HG03025 (cell line): Measurements from ENCODE around the gene PMFBP1.

ENCODE experiments used
- ATAC-seq: cut with Tn5 transposase; IDR thresholded peaks from one replicate; pipeline ENCODE4 v1.9.1; 2021; ENCODE audit warnings: mild to moderate bottlenecking, moderate library complexity; ENCODE audit not compliant: unreplicated experiment, low FRiP score

Gene PMFBP1, protein sequence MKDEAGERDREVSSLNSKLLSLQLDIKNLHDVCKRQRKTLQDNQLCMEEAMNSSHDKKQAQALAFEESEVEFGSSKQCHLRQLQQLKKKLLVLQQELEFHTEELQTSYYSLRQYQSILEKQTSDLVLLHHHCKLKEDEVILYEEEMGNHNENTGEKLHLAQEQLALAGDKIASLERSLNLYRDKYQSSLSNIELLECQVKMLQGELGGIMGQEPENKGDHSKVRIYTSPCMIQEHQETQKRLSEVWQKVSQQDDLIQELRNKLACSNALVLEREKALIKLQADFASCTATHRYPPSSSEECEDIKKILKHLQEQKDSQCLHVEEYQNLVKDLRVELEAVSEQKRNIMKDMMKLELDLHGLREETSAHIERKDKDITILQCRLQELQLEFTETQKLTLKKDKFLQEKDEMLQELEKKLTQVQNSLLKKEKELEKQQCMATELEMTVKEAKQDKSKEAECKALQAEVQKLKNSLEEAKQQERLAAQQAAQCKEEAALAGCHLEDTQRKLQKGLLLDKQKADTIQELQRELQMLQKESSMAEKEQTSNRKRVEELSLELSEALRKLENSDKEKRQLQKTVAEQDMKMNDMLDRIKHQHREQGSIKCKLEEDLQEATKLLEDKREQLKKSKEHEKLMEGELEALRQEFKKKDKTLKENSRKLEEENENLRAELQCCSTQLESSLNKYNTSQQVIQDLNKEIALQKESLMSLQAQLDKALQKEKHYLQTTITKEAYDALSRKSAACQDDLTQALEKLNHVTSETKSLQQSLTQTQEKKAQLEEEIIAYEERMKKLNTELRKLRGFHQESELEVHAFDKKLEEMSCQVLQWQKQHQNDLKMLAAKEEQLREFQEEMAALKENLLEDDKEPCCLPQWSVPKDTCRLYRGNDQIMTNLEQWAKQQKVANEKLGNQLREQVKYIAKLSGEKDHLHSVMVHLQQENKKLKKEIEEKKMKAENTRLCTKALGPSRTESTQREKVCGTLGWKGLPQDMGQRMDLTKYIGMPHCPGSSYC

DNA sequence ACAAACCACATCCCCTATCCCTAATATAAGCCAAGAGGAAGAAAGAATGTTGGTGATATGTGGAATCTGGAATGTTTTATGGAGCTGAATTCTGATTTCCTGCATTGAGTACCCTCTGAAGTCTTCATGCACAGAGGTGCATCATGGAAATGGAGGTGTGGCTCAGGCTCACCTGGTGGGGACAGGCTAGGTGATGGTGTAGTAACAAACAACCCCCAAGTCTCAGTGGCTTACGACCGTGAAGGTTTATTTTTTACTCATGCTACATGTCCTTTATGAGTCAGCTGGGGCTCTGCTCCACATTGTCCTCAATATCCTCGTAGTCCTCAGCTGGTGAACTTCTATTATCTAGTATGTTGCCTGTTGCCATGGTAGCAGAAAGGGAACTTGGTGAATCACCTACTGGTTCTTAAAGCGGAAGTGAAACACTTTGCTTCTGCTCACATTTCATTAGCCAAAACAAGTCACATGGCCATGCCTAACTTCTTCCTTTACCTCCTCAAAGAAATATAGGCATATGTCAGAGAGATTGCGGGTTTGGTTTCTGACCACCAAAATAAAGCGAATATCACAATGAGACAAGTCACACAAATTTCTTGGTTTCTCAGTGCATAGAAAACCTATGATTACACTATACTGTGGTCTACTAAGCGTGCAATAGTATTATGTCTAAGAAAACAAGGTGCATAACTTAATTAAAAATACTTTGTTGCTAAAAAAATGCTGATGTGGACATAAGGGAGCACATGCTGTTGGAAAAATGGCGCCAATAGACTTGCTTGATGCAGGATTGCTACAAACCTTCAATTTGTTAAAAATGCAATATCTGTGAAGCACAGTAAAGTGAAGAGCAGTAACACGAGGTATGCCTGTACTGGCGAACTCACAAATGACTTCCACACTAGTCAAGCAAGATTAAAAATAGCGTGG is at the start of gene PMFBP1:
Gene PMFBP1 (minus strand): TSS at position 51 of the 930 bp plus-strand sequence. CDS start 947 bp downstream, outside the sequence.
- ATAC-seq, result peak; percentile 95

DNA sequence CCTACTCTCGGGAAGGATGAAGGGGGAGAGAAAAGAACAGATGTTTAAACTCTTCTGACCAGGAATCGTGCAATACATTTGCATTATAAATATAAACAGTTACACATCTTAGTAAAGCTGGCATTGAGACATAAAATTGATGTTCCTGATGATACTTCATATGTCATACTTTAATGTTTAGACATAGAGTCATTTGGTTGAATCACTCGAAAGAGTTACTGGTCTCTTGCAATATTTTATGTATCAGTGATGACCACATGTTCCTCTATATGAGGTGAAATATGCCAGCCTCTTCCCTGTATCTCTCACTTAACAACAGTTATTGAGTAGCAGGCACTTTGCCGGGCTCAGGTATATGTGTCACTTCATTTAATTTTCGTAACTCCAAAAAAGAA is 49.7 kb upstream of the PMFBP1 start:
- no peak for ATAC-seq

DNA sequence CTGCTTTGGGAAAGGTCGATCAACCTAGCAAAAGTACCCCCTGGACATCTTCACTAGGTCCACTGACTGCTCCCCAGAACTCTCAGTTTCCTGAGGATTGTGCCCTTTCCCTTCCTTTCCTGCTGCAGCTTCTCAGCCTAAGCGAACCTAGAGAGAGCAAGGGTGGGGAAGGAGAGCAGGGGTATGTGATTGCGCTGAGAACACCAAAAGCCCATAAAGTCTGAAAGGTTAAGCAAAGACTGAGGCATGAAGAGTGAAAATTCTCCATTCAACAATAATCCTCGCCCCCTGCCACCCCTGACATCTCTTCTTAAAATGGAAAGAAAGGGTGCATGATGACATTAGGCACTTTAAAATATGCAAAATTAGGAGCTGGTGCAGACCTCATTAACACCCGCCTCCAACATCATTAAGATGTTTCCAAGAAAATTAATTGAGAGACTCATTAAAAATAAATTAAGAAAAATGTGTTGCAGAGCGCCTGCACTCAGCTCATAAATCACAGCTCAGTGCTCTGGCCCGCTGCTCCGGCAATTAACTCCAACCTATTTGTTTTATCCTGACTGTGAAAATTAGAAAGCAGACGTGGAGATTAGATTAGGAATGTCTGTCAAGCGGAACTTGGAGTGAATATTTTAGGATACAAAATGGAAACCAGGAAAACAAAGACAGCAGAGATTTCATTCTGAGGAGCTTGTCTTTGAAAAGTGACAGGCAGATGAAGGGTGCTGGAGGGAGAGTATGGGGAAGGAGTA is 49.1 kb upstream of the PMFBP1 start:
- ATAC-seq, result no peak

DNA sequence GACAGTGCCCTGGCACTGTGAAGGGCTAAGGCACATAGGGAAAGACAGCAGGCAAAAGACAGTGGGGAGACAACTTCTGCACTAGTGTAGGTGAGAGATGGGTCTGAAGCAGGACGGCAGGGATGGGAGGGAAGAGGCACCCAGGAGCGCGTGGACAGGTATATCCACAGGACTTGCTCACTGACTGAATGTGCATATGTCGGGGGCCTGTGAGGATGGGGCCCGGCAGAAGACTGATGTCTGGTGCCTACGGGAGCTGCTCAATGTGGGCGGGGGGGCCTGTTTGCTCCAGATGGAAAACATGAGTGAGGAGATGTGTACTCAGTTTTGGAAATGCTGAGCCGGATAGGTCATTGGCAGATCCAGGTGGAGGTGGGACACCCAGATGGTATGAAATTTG is 47.3 kb upstream of the PMFBP1 start:
- ATAC-seq, result no peak

DNA sequence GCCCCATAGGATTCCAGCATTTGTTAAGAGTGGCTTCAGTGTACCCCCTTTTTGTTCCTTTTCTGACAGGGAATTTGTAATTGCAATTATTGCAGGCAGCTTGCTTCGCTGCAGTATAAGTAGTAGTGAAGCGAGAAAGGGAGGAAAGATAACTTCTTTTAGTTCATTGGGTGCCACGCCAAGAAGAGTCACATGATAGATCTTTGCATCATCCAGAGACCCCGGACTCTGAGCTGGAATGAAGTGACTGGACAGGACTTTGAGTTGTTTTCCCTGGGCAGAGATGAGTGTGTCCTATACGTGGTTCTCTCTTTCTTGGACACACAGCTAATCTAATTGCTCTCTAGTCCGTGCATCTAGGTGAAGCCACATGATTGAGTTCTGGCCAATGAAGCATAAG is 44.8 kb upstream of the PMFBP1 start:
- no peak for ATAC-seq

DNA sequence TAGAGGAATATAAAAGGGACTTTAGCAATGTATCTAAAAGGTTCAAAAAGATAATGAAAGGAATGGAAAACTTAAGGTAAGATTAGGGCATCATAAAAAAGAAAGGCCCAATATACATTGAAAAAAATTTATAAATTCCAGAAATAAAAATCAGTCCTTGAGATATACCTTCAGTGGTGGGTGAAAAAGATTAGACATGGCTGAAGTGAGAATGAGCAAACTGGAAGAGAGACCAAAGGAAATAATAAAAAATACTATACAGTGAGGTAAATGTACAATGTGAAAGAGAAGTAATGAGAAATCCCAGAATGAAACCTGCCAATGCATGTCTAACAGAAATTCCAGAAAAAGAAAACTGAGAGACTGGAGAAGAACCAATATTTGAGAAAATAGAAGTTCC is 42.9 kb upstream of the PMFBP1 start:
- ATAC-seq, result no peak

DNA sequence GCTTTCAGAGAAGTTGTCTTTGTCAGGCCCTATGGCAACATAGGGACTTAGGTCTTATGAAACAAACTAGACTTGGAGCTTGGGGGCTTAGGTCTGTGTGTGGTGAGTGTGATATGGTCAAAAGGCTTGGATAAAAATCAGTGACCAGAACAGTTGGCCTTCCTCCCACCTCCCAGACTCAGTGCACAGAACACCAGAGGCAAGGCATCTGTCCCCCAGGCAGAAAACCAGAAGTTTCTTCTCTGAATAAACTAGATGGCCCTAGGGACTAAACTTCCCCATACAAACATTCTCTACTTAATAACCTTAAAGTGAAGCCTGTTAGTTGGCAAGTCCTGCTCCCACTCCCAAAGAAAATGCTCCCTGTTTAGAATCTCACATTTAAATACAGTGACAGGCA is 39.2 kb upstream of the PMFBP1 start:
- ATAC-seq, result no peak

DNA sequence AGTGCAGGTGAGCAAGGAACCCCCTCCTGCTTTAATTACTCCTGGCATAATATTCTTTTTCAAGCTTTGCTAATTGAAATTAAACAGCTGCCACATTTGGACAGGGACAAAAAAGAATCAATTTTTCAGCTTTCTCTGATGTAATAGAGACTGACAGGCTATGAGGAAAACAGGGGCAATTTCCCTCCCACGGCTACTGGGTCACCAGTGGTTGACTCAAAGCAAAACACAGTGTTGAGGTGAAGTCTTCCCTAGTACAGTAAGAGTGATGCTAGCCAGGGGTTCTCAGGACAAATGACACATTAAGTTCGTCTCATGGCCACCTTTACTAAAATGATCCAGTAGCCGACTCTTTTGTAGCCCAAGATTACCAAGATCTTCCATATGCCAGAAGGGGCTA is 38.6 kb upstream of the PMFBP1 start:
- ATAC-seq, result no peak

DNA sequence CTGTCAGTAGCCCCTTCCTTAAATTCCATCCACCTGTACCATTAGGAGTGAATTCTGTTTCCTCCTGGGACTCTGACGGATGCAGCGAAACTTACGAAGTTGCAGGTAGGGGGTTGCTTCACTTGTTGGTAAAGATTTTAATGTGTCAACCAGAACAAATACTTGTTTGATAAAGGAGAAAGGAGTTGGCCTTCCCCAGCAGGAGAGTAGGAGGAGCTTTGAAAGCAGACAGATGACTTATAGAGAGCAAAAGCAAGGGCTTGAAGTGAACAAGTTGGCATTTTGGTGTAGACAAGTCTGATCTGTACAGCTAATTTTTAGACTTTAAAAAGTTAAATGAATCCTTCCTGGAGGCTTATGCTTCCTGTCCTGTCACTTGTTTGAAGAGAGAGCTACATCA is 38.1 kb upstream of the PMFBP1 start:
- ATAC-seq, result no peak

DNA sequence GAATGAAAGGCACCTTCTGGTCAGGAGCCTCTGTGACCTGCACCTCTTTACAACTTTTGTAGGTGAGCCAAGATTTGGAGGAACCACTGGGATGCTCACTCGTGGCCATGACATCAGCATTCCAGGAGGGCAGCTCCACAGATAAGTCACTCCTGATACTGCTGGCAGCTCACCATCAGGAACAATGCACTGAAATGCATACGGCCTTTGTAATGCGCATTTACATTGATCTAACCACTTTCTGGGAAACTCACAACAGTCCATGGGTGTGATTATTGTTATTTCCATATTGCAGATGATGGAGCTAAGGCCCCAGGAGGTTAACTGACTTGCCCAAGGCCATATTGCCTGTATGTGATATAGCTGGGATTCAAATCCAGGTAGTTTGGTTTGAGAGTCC is 34.3 kb upstream of the PMFBP1 start:
- no peak for ATAC-seq

DNA sequence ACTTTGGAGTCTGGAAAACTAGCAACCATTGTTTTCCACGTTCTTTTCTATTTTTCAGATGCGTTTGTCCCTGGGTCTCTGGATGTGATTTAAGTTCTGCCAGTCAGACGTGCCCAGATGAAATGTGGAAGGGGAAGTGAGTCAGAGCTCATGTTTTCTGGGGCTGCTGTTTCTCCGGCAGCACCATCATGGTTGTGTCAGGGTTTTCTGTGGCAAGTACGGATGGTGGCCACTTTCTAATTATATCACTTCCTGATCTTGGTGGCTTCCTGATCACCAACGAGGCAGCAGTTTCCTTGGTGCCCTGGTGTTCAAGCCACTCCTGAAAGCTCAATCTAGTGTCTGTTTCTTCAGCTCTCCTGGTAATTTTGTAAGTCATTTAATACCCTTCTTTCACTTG is 31.4 kb upstream of the PMFBP1 start:
- ATAC-seq, result peak; percentile 52

DNA sequence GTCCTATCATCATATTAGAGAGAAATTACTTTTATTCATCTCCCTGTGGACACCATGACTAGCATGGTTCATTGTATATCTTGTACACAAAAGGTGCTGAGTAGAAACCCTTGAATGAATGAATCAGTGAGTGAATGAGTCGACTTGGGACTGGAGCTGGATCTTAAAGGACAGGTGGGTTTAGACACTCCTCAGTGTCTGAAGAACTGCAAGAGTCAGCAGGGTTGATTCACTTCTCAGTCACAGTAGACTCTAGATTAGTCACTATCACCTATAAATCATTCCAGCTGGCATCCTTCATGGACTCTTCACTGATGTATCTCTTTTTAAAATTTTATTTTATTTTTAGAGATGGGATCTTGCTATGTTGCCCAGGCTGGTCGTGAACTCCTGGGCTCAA is 30.1 kb upstream of the PMFBP1 start:
- no peak for ATAC-seq

DNA sequence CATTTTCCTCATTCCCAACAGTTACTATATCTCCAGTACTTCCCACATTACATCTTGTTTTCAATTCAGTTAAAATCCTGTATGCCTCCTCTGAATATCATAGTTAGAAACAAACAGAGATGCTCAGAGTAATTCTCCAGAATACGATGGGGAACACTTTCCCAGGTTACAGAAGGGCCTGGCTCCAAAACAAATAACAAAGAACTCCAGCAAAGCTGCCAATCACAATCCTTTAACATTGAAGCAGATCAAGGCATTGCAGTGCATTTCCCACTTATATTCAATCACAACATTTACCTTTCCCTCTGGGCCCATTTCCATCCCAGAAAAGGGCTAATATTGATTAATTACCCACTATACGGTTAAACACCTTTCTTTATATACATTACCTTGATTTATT is 29.4 kb upstream of the PMFBP1 start:
- ATAC-seq, result no peak

DNA sequence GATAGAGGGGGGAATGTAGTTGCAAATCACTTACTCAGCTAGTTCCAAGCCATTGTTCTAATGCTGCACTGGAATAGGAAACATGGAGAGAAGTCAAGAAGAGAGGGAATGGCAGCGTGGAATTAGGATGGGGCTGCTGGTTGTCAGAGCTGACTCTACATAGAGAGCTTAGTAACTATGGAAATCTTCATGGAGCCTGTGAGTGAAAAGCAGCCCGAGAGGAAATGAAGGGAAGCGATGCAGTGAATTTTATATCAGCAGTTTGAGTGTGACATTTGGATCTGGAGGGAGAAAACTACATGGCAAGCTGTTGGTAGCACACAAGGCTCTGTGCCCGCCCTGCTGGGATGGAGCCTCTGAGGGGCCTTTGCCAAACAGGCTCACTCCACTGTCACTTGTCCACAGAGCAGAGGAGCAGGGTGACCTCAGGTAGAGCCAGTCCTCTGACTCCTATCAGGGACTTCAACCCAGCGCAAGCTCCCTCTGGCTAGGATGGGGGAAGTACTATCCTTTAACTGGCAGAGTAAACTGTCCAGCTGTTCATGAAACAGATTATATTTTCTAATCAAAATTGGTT is 27.9 kb upstream of the PMFBP1 start:
- no peak for ATAC-seq

DNA sequence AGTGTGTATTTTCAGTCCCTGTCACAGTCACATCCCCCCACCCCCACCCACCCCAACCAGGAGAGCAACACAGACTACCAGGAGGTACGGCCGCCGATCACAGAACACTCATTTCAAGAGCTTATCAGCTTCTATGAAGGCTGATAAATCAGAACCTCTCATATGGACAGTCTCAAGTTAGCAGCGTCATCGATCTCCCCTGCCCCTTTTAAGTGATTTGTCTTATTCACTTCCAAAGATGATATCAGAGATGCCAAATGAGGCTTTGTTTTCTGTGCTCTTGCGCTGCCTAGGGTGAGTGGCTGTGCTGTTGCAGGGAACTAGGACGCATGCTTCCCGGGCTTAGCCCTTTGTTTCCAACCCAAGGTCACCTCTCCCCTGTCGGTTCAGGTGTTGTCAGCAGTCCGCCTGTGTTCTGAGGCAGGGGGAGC is 26.8 kb upstream of the PMFBP1 start:
- ATAC-seq, result no peak

DNA sequence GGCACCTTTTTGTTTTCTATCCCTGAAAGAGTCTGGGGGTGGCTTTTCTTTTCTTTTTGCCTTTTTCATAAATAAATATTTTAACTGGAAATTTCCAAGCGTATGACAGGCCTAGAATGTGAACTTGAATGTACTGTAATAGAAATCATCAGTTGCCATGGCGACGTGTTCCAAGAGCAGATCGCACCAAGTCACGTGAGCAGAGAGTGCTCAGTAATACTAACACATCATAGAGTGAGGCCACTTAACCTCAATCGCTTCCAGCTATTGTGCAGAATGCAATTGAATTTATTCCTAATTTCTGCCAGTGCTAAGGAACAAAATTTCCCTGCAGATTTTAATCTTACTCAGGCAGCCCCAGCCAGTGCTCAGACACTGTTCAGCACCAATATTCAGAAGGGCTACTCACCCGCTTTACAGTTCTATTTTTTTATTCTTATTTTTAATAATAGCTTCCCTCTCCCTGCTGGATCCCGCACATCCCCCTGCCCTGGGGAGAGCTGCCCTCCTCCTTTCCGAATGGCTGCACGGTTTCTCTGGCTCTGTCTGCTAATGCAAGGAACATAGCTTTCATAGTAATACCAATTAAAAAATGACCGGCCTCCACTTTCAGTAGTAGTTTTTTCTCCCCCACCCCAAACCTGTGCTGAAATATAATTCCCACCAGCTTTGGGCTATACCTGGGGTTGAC is 26.2 kb upstream of the PMFBP1 start:
- no peak for ATAC-seq

DNA sequence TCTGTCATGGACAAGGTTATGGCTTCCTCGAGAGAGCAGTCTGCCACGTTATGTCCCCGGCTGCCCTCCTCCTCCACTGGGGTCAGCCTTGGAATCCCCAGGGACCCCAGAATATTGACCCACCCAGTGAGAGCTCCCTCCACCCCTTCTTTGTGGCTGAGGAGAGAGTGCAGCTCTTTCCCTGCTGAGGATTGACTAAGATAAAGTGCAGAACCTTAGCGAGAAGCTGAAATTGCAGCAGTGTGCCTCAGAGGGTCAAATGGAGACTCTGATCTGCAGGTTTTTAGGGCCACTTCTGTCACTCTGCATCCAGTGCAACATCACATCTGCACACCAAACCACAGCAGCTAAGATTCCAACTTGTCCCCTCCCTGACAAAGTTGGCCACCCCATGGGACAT is 25.6 kb upstream of the PMFBP1 start:
- ATAC-seq, result no peak

DNA sequence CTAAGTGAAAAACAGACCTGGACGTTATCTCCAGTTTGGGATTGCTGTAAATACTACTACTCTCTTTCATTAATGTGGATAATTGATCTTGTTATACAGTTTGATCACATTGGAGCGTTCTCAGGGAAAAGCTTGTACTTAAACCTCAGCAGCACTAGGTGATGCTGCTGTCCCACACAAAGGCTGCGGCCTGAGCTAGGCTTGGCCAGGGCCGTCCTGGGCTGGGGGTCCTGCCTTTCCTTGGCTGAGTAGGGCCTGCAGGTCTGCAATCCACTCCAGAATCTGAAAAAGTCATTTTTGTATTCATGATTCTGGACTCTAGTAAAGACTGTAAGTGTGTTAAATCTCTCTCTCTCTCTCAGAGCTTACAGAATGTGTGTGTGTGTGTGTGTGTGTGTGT is 23.7 kb upstream of the PMFBP1 start:
- ATAC-seq, result no peak

DNA sequence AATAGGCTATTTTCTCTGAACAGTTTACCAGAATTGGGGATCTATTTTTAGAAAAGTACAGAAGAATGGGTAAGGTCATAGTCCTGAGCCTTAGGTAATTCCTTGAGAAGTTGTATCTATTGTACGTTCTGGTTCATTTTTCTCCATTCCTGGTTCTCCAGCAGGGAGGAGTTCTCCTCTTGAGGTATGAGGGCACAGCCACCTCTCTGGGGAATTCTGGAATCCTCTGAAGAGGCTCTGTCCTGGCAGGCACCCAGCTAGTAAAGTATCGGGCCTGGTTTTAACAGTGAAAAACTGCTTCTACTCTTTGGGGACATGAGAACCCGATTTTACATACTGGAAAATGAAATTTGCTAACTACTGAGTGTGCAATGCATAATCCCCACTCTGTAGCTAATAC is 19.6 kb upstream of the PMFBP1 start:
- no peak for ATAC-seq
